Liver (tissue), 9 donors: ENCODE data around the gene ECD. TPM values are rescaled to one million over a fixed set of nuclear protein-coding genes. Genes with fewer than 3 reads are reported as not detected.

Source experiments
- DNase-seq: peaks from one replicate; pipeline ENCODE4 v3.0.0-alpha.2; 2017; ENCODE audit warnings: low spot score
- H3K27ac ChIP-seq, 2 donors: one replicate each; pipeline ENCODE4 v1.7.0; 2013; ENCODE audit warnings: inconsistent platforms in 2 of 2, low read length in 2 of 2, control low read depth in 1 of 2, low read depth in 1 of 2, mild to moderate bottlenecking in 1 of 2
- H3K27me3 ChIP-seq, 4 donors: one replicate each; pipeline versions ENCODE4 v1.6.1 to v1.7.0; 2013; ENCODE audit warnings: low read length in 3 of 4, inconsistent platforms in 1 of 4, mild to moderate bottlenecking in 1 of 4, moderate library complexity in 1 of 4; ENCODE audit not compliant: control insufficient read depth in 4 of 4, insufficient read depth in 4 of 4
- H3K36me3 ChIP-seq, 4 donors: one replicate each; pipeline versions ENCODE4 v1.6.1 to v1.7.0; 2013; ENCODE audit warnings: low read length in 3 of 4, mild to moderate bottlenecking in 3 of 4, low read depth in 1 of 4, moderate library complexity in 1 of 4; ENCODE audit not compliant: control insufficient read depth in 4 of 4, insufficient read depth in 3 of 4
- H3K4me1 ChIP-seq, 4 donors: one replicate each; pipeline versions ENCODE4 v1.6.1 to v1.7.0; 2013; ENCODE audit warnings: low read length in 3 of 4, mild to moderate bottlenecking in 3 of 4, moderate library complexity in 1 of 4; ENCODE audit not compliant: control insufficient read depth in 4 of 4, insufficient read depth in 4 of 4
- H3K4me3 ChIP-seq, 3 donors: one replicate each; pipeline versions ENCODE4 v1.6.1 to v1.7.0; 2013; ENCODE audit warnings: low read length in 3 of 3, control low read depth in 1 of 3, low read depth in 1 of 3, mild to moderate bottlenecking in 1 of 3
- H3K9ac ChIP-seq, 2 donors: one replicate each; pipeline ENCODE4 v1.7.0; 2013; ENCODE audit warnings: low read length in 2 of 2, mild to moderate bottlenecking in 2 of 2, moderate library complexity in 2 of 2, control low read depth in 1 of 2, low read depth in 1 of 2
- H3K9me3 ChIP-seq, 4 donors: one replicate each; pipeline versions ENCODE4 v1.6.1 to v1.7.0; 2013; ENCODE audit warnings: low read length in 3 of 4; ENCODE audit not compliant: control insufficient read depth in 4 of 4
- EGR1 ChIP-seq, 2 donors: IDR thresholded peaks; 2 replicates each; pipeline ENCODE4 v1.6.1; 2016 to 2018; ENCODE audit warnings: antibody characterized with exemption in 2 of 2, low read depth in 2 of 2
- FOXA1 ChIP-seq: IDR thresholded peaks from 2 replicates; pipeline ENCODE4 v1.6.1; 2016; ENCODE audit warnings: antibody characterized with exemption
- FOXA2 ChIP-seq: IDR thresholded peaks from 2 replicates; pipeline ENCODE4 v1.6.1; 2016; ENCODE audit warnings: antibody characterized with exemption
- GABPA ChIP-seq, 2 donors: IDR thresholded peaks in 1 of 2; conservative IDR thresholded peaks in 1 of 2; 2 replicates each; pipeline ENCODE4 v1.6.1; 2016; ENCODE audit warnings: antibody characterized with exemption in 2 of 2, mild to moderate bottlenecking in 1 of 2, moderate library complexity in 1 of 2
- HNF4A ChIP-seq, 2 donors: conservative IDR thresholded peaks; 2 replicates each; pipeline ENCODE4 v1.6.1; 2016; ENCODE audit warnings: antibody characterized with exemption in 2 of 2, mild to moderate bottlenecking in 2 of 2
- HNF4G ChIP-seq: IDR thresholded peaks from 2 replicates; pipeline ENCODE4 v1.6.1; 2016; ENCODE audit warnings: antibody characterized with exemption
- JUND ChIP-seq, 2 donors: IDR thresholded peaks; 2 replicates each; pipeline ENCODE4 v1.6.1; 2016; ENCODE audit warnings: antibody characterized with exemption in 2 of 2
- NR2F2 ChIP-seq: IDR thresholded peaks from 2 replicates; pipeline ENCODE4 v1.6.1; 2016; ENCODE audit warnings: antibody characterized with exemption
- RAD21 ChIP-seq, 2 donors: IDR thresholded peaks; 2 replicates each; pipeline ENCODE4 v1.6.1; 2016; ENCODE audit warnings: antibody characterized with exemption in 2 of 2, mild to moderate bottlenecking in 2 of 2
- RXRA ChIP-seq, 2 donors: IDR thresholded peaks; 2 replicates each; pipeline ENCODE4 v1.6.1; 2017 to 2018; ENCODE audit warnings: antibody characterized with exemption in 2 of 2, mild to moderate bottlenecking in 1 of 2
- SP1 ChIP-seq: IDR thresholded peaks from 2 replicates; pipeline ENCODE4 v1.6.1; 2018; ENCODE audit warnings: antibody characterized with exemption, mild to moderate bottlenecking
- TAF1 ChIP-seq: conservative IDR thresholded peaks from 2 replicates; pipeline ENCODE4 v1.6.1; 2016; ENCODE audit warnings: antibody characterized with exemption, mild to moderate bottlenecking
- YY1 ChIP-seq: IDR thresholded peaks from 2 replicates; pipeline ENCODE4 v1.6.1; 2016; ENCODE audit warnings: antibody characterized with exemption, mild to moderate bottlenecking
- WGBS: extraction: QIAGEN DNeasy Blood & Tissue Kit; methylation state at CpG from one replicate; pipeline ENCODE4 v1.1.7; 2013; 5-methylcytosine and 5-hydroxymethylcytosine counted together
- polyA plus RNA-seq, 2 donors: library from polyadenylated mRNA; stranded (reverse) in 1 of 2; unstranded in 1 of 2; fragments of 200-250 nt in 1 of 2; fragments of >200 nt in 1 of 2; fragmentation: Nextera tagmentation in 1 of 2; extraction: Ambion mirVana in 1 of 2; gene quantifications; one replicate each; pipeline versions ENCODE4 v1.2.1 to v1.2.3, GENCODE V29; 2013 to 2015
- total RNA-seq, 2 donors: library from RNA; depleted of rRNA; stranded (reverse); fragments of >200 nt; gene quantifications; one replicate each; pipeline ENCODE4 v1.2.3, GENCODE V29; 2014
- TF ChIP-seq, protein P1 (sequence below): IDR thresholded peaks from 2 replicates; pipeline ENCODE4 v1.6.1; 2016; ENCODE audit warnings: antibody characterized with exemption
- TF ChIP-seq, protein P2 (sequence below): IDR thresholded peaks from 2 replicates; pipeline ENCODE4 v1.6.1; 2016; ENCODE audit warnings: antibody characterized with exemption
- TF ChIP-seq, protein P3 (sequence below): IDR thresholded peaks from 2 replicates; pipeline ENCODE4 v1.6.1; 2016; ENCODE audit warnings: antibody characterized with exemption, mild to moderate bottlenecking
- TF ChIP-seq, protein P4 (sequence below): IDR thresholded peaks from 2 replicates; pipeline ENCODE4 v1.6.1; 2016; ENCODE audit warnings: antibody characterized with exemption
- TF ChIP-seq, protein P5 (sequence below): fragments of 150-350 bp; IDR thresholded peaks from 2 replicates; pipeline ENCODE4 v1.5.1; 2017; ENCODE audit warnings: improper control_type of control experiment, low read depth, low read length; ENCODE audit not compliant: missing input control
- donor health status: healthy.
- donor health status: healthy.
- donor health status: healthy.
- donor health status: healthy.
- donor health status: healthy.

The ECD gene
- total and polyA plus RNA-seq, 4 donors: 7.1 to 16.2 (median 12.0) TPM

DNA sequence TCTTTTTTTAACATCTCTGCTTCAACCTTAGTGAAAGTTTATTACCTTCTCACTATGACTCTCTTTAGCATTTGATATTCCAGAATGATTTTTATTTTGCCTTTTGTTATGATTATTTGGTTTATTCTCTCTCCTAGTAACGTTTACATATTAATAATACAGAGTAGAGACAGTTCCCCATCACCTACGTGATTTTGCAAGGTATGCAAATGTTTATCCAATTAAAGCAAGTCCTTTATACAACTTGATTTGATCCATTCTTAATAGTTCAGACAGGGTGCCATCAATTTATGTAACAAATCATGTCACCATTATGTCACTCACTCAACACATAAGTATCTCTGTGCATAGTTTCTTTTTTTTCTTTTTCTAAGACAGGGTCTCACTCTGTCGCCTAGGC, 26.2 kb downstream of the ECD start:
- Histone ChIP-seq H3K36me3 (peaks cover 9 to 57% (median 39%) of the 10 kb centered on the region in 4 donors), H3K9ac (no peak overlapping the region), H3K27ac (no peak overlapping the region), H3K4me3 (no peak overlapping the region), H3K9me3 (no peaks in the 10 kb centered on the region), H3K27me3 (no peaks in the 10 kb centered on the region), H3K4me1 (no peaks in the 10 kb centered on the region)
- TF ChIP-seq HNF4A (conservative IDR thresholded peaks at IDR 0.05): no peak
- TF ChIP-seq, protein P1, sequence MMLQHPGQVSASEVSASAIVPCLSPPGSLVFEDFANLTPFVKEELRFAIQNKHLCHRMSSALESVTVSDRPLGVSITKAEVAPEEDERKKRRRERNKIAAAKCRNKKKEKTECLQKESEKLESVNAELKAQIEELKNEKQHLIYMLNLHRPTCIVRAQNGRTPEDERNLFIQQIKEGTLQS: no peak
- TF ChIP-seq, protein P2, sequence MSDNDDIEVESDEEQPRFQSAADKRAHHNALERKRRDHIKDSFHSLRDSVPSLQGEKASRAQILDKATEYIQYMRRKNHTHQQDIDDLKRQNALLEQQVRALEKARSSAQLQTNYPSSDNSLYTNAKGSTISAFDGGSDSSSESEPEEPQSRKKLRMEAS: no peak
- no peak for TF ChIP-seq TAF1
- TF ChIP-seq SP1: no peak
- TF ChIP-seq EGR1 (IDR thresholded peaks at IDR 0.05; ENCODE audit: low read depth in 2 of 2): no peak
- TF ChIP-seq, protein P3, sequence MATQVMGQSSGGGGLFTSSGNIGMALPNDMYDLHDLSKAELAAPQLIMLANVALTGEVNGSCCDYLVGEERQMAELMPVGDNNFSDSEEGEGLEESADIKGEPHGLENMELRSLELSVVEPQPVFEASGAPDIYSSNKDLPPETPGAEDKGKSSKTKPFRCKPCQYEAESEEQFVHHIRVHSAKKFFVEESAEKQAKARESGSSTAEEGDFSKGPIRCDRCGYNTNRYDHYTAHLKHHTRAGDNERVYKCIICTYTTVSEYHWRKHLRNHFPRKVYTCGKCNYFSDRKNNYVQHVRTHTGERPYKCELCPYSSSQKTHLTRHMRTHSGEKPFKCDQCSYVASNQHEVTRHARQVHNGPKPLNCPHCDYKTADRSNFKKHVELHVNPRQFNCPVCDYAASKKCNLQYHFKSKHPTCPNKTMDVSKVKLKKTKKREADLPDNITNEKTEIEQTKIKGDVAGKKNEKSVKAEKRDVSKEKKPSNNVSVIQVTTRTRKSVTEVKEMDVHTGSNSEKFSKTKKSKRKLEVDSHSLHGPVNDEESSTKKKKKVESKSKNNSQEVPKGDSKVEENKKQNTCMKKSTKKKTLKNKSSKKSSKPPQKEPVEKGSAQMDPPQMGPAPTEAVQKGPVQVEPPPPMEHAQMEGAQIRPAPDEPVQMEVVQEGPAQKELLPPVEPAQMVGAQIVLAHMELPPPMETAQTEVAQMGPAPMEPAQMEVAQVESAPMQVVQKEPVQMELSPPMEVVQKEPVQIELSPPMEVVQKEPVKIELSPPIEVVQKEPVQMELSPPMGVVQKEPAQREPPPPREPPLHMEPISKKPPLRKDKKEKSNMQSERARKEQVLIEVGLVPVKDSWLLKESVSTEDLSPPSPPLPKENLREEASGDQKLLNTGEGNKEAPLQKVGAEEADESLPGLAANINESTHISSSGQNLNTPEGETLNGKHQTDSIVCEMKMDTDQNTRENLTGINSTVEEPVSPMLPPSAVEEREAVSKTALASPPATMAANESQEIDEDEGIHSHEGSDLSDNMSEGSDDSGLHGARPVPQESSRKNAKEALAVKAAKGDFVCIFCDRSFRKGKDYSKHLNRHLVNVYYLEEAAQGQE: no peak
- TF ChIP-seq JUND (IDR thresholded peaks at IDR 0.05): no peak
- TF ChIP-seq RAD21 (IDR thresholded peaks at IDR 0.05): no peak
- DNase-seq: no peak
- 92% methylated on average over 3 of the region's 3 CpGs for WGBS

DNA sequence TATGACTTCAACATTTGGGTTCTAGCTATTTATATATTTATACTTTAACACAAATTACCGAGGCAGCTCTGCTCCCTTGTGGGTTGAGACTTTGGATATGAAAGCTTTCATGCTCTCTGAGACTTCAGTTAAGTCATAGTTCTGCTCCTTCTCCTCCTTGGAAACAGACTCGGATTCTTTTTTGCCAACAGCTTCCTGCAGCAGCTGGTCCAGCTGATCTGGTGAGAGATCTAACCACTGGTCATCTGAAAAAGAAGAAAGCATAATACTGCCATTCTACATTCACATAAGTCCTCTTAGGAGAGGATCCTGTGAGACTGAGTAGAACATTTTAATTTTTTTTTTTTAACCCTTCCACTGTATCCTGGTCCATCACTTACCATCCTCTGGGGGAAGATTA, 28.6 kb downstream of the ECD start:
- H3K36me3 ChIP-seq: peaks cover 4 to 57% (median 45%) of the 10 kb centered on the region in 4 donors
- 83% methylated on average over 2 of the region's 2 CpGs for WGBS
- no peaks in the 10 kb centered on the region for H3K9me3 ChIP-seq
- no peak overlapping the region for H3K4me3 ChIP-seq
- no peaks in the 10 kb centered on the region for H3K4me1 ChIP-seq
- no peak overlapping the region for H3K9ac ChIP-seq
- H3K27ac ChIP-seq: no peak overlapping the region
- no peaks in the 10 kb centered on the region for H3K27me3 ChIP-seq
- DNase-seq: no peak
- TF ChIP-seq GABPA (IDR thresholded peaks at IDR 0.05 in 1 of 2, conservative IDR thresholded peaks at IDR 0.05 in 1 of 2) (no peak), RXRA (IDR thresholded peaks at IDR 0.05) (no peak), SP1 (no peak), FOXA2 (no peak), TAF1 (no peak), HNF4G (no peak), RAD21 (IDR thresholded peaks at IDR 0.05) (no peak), JUND (IDR thresholded peaks at IDR 0.05) (no peak), FOXA1 (no peak), NR2F2 (no peak), EGR1 (IDR thresholded peaks at IDR 0.05; ENCODE audit: low read depth in 2 of 2) (no peak), HNF4A (conservative IDR thresholded peaks at IDR 0.05) (no peak), YY1 (no peak)
- TF ChIP-seq, protein P4, sequence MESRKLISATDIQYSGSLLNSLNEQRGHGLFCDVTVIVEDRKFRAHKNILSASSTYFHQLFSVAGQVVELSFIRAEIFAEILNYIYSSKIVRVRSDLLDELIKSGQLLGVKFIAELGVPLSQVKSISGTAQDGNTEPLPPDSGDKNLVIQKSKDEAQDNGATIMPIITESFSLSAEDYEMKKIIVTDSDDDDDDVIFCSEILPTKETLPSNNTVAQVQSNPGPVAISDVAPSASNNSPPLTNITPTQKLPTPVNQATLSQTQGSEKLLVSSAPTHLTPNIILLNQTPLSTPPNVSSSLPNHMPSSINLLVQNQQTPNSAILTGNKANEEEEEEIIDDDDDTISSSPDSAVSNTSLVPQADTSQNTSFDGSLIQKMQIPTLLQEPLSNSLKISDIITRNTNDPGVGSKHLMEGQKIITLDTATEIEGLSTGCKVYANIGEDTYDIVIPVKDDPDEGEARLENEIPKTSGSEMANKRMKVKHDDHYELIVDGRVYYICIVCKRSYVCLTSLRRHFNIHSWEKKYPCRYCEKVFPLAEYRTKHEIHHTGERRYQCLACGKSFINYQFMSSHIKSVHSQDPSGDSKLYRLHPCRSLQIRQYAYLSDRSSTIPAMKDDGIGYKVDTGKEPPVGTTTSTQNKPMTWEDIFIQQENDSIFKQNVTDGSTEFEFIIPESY: no peak
- TF ChIP-seq, protein P2: no peak
- TF ChIP-seq, protein P5, sequence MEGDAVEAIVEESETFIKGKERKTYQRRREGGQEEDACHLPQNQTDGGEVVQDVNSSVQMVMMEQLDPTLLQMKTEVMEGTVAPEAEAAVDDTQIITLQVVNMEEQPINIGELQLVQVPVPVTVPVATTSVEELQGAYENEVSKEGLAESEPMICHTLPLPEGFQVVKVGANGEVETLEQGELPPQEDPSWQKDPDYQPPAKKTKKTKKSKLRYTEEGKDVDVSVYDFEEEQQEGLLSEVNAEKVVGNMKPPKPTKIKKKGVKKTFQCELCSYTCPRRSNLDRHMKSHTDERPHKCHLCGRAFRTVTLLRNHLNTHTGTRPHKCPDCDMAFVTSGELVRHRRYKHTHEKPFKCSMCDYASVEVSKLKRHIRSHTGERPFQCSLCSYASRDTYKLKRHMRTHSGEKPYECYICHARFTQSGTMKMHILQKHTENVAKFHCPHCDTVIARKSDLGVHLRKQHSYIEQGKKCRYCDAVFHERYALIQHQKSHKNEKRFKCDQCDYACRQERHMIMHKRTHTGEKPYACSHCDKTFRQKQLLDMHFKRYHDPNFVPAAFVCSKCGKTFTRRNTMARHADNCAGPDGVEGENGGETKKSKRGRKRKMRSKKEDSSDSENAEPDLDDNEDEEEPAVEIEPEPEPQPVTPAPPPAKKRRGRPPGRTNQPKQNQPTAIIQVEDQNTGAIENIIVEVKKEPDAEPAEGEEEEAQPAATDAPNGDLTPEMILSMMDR: no peak
- TF ChIP-seq, protein P3: no peak
- TF ChIP-seq, protein P1: no peak
